ENCODE measurements around the gene MOB2.

DNA sequence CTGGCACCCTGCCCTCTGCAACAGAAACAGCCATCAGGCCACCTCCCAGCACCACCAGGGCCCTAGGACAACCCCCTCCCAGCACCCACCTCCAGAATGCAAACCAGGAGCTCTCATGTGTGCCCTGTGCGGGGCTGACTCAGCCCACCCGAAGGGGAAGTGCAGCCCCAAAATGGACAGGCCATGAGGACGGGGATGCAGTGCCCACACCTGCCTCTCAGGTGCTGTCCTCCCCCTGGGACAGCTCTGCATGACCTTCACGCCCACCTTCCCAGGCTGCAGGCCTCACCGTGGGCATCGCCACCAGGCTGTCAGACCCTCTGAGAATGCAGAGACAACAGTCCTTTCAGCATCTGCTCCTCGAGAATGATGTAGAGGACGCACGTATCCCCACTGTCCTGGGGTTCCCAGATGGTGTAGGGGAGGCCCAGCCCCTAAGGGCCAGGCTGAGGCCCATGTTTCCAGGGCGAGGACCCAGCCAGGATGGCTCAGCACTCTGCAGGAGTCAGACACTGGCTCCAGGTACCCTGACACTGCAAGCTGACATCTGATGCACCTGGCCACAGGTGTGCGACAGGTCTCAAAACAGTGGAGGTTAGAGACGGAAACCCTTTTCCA, 13.5 kb downstream of the MOB2 start:
- TF ChIP-seq POLR2AphosphoS5 (IDR thresholded peaks at IDR 0.05; ENCODE audit: borderline replicate concordance, low read depth, low read length) = no peak
- TF ChIP-seq EZH2 (IDR thresholded peaks at IDR 0.05) = no peak

Measured in SK-N-MC (cell line).